GM18508 (cell line): ENCODE data around the gene PSAT1.

Experiments
- ATAC-seq: cut with Tn5 transposase; IDR thresholded peaks from one replicate; pipeline ENCODE4 v1.9.1; 2021; ENCODE audit warnings: moderate number of reproducible peaks; ENCODE audit not compliant: insufficient read depth, unreplicated experiment

PSAT1 gene

DNA sequence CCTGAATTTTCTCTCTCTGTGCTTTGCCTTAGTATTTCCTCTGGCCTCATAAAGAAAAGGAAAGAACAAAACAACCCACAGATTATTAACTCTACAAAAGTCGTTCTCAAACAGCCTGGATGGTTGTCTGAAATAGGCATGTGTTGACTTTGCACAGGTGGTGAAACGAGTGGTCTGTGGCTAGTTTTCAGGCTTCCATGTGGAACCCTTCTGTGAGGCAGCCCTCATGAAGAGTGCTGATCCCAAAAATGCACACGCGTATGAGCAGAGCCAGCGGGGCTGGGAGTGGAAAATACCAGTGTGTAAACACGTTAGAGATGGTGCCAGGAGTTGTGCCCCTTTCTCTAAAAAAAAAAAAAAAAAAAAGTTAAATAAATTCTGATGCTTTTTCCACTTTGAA lies 4.9 kb upstream of the PSAT1 start:
- ATAC-seq = no peak

DNA sequence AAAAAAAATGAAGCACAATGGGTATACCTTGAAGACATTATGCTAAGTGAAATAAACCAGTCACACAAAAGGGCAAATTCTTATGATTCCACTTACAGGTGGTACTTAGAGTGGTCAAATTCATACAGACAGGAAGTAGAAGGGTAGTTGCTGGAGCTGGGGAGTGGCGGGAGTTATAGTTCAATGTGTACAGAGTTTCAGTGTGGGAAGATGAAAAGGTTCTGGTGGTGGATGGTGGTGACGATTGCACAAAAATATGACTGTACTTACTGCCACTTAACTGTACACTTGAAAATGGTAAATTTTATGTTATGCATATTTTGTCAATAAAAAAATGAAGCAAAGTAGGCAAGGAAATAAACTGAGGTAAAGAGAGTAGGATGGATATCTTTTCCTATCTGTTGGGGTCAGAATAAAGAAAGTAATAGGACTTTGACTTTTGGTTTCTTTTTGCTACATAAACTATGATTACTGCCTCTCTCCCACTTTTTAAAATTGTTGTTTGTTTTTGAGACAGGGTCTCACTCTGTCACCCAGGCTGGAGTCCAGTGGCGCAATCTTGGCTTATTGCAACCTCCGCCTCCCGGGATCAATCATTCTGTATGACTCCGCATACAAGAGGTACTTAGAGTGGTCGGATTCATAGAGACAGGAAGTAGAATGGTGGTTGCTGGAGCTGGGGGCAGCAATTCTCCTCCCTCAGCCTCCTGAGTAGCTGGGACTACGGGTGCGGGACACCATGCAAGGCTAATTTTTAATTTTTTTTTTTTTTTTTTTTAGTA lies 4.0 kb upstream of the PSAT1 start:
- no peak for ATAC-seq

DNA sequence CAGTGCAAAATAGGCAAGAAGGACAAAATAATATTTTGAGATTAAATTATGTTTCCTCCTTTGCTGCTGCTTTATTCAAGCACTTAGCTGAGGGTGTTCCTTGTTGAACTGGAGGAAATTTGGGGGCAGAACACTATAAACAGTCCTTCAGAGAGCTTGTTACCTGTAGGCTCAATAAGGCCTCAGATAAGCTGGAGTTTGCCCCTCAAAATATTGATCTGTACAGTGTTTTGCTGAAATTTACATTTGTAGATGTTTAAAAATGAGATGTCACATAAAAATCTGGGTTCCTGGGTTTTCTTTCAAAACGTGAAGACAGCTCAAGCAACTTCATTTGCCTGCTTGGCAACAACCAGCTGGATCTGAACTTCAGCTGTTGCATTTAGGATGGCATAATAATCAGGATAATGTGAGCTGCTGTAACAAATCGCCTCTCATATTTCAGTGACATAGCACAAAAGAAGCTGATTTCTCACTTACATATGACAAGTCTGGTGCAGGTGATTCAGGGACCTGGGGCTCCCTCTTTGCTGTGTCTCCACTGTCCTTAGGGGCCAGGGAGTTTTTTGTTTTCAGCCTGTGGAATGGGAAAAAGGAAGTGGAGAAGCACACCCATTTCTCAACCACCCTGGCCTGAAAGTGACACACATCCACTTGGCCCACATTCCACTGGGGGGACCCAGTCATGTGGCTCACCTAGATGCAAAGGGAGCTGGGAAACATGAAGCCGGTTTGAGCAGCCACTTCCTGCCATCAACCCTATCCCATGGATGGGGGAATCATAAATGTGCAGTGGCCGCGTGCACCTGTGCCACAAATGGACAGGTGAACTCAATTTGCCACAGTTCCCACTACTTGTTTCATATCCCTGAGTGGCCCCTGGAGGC lies 2.4 kb upstream of the PSAT1 start:
- no peak for ATAC-seq

DNA sequence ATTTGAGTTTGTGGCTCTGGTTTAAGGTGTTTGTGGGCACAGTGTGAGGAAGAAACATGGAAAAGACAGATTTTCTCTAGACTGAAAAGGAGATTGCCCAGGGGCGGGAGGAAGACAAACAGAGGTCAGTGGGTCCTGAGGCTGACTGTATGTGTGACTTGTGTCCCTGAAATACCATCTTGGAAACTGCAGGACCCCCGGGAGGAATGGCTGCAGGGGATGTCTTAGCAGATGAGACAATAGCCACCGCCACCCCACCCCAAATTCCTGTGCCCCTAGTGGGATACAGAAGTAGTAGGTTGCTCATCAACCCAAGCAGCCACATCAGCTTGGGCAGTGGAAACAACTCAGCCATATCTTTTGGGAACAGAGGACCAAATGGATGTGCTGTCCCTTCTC lies 1.7 kb upstream of the PSAT1 start:
- ATAC-seq = no peak

- no peak for ATAC-seq
These were observed 1.2 kb upstream of the PSAT1 start for GRCh38 chr9:78295731-78296130.

DNA sequence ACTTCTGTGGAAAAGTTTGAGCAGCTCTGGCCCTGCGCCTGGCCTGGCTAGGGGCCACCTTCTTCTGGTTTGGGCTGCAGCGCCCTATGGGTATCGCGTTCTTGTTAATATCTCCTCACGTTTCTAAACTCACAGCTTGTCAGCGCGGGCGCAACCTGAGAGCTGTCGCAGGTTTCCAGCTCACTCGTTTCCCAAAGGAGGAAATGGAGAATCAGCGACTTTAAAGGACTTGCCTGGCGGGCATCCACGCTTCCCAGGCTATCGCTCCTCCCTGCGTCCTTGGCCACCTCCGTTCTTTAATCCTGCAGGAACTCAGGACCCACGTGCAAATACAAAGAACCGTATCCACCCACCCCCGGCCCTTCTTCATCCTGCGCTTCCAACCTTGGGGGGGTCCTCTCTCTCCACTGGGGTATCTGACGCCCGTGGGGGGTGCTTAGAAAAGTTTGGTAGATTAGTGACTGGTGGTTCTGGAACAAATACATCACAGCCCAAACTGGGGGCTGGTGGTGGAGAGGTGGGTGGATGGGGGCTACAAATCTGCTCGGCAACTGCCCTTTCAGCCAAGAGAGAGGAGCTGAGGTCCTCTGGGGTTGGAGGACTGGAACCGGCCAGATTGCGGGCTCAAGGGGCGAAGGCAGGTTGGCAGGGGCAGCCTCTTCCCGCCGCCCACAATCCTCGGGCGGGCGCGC lies 578 bp upstream of the PSAT1 start:
- no peak for ATAC-seq

GRCh38 chr9:78297672-78297961 lies 692 bp downstream of the PSAT1 start:
- ATAC-seq = peak; percentile 27

DNA sequence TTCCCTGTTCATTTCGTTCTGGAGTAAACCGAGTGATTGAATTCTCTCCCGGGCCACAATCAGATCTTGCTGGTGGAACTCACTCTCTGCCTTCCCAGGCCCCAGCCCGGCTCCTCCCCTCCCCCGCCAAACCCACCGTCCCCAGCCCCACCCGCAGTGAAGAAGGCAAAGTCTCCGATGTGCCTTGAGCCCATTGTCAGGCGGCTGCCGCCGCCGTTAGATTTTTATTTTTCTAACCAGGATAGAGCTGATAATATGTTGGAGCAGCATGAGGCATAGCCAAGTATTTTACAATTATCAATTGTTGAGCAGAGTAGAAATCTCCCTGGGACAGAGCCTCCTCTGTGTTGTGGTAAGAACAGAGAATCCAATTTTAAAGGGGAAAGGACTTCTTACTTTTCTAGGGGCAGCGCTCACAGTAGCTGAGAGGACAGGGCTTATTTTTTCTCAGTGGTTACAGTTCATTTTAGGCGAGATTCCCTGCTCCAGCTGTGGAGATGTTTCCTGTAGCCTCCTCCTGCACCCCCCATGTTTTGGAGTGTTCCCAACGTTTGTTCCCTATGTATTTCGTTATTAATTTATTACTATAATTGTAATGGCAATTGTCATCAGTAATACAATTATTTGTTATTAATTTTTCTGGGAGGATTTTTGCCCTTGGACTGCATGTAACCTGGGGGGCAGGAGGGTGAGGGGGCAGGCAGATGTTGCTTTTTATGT lies 1.3 kb downstream of the PSAT1 start:
- ATAC-seq = no peak

DNA sequence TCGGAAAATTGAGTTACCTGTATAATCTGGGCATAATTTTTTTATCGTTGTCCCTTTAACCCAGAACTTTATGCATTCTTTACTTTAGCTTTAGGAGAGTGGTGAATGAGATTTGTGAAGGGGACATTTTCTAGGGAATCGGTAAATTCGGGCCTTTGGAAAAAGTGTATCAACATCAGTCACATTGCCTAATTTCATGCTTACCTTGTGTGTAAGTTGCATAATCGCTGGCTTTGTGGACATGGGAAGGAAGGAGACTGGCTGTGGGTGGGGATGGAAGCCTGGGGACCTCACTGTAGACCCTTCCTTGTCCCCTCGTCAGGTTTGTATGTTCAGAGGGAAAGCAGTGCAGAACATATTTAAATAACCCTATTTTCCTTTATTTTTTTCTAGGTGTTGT lies 3.3 kb downstream of the PSAT1 start:
- ATAC-seq = no peak

GRCh38 chr9:78301466-78301865 lies 4.5 kb downstream of the PSAT1 start:
- no peak for ATAC-seq

GRCh38 chr9:78303377-78304062 lies 6.6 kb downstream of the PSAT1 start:
- no peak for ATAC-seq

- no peak for ATAC-seq
These were observed 7.4 kb downstream of the PSAT1 start for GRCh38 chr9:78304357-78304756.

GRCh38 chr9:78306222-78307076 lies 9.5 kb downstream of the PSAT1 start:
- ATAC-seq = no peak

DNA sequence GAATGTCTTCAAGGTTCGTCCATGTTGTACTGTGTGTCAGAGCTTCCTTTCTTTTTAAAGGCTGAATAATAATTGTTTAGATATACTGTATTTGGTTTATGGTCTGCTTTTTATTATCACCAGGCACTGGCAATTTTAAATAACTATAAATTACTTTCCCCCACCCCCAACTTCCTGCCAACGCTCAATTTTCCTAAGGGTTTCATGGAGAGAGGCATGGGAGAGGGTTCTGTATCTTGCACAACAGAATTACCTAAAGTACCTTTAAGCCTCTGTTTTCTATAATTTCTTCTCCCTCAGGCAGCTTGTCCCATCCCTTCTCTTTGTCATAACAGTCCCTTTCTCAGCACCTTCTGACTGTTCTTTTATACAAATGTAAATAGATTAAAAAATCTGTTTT lies 10.4 kb downstream of the PSAT1 start:
- no peak for ATAC-seq

GRCh38 chr9:78309066-78309465 lies 12.1 kb downstream of the PSAT1 start:
- ATAC-seq = no peak

DNA sequence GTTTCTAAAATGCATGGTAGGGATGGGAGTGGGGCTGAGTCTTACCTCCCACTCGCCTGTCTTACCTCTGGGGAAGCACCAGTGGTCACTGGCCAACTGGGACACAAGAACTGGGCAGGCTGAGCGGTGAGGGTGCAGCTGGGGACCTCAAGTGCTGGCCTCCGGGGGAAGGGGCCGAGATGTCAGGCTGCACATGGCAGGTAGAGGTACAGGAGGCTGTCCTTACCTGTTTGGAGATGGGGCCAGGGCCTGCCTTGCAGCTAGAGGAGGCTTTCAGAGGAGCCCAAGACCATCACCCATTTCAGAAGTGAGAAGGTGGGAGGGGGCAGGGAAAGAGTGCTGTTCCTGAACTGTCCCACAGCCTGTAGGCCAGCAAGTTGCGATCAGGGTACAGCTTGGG lies 14.2 kb downstream of the PSAT1 start:
- ATAC-seq = no peak

DNA sequence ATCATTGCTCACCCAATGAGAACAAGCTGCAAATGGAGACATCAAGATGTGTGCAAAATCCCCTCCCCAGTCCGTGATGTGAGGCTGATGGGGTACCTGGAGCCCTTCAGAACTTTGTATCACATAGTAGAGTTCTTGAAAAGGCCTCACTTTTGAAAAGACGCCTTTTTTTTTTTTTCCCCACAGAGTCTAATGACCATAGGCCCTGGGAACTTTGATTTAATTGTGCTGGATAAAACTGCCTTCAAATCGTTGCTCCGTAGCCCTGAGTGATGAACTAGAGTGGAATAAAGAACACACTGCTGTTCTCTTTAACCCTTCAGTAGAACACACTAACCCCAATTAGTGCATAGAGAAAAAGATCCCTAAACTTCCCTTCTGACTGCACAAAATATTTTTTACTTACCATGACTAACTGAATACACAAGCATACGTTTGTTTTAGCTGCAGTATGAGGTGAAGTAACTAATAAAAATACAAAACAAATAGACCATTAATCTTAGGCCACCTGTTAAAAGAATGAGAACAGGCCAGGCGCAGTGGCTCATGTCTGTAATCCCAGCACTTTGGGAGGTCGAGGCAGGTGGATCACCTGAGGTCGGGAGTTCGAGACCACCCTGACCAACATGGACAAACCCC lies 15.1 kb downstream of the PSAT1 start:
- ATAC-seq = no peak

DNA sequence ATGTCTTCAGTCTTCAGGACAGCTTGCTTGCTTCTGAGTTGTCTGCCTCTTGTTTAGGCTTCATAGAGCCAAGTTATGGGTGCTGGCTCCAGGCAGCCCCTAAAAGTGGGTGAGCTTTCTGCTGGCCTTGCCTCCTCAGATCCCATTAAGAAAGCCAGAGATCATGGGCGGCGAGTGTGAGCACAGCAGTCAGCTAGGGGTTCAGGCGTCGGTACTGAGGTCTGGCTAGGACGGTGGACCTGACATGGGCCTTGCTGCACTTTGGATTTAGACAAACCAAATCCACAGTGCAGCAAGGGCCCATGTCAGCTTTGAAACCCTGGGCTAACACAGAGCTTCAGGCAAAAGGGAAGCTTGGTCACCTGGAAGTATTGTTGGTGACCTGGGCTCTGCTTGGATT lies 17.6 kb downstream of the PSAT1 start:
- no peak for ATAC-seq
